ENCODE measurements around the gene PTEN.

PTEN gene

GRCh38 chr10:88017781-88018180 is 154.4 kb downstream of the PTEN start:
- no peaks in the 10 kb centered on the region for H3K36me3 ChIP-seq (ENCODE audit: insufficient read depth, low read length)
- DNase-seq (no peak), ATAC-seq (ENCODE audit: insufficient read depth, low read depth) (no peak)
- no peak overlapping the region for H3K4me2 ChIP-seq (ENCODE audit: insufficient read depth, low read length)
- H2AFZ ChIP-seq (ENCODE audit: low read depth, low read length) = no peak overlapping the region
- H4K20me1 ChIP-seq (ENCODE audit: insufficient read depth, low read length) = no peaks in the 10 kb centered on the region
- H3K9me3 ChIP-seq (ENCODE audit: insufficient read depth, low read length, severe bottlenecking) = no peaks in the 10 kb centered on the region
- no peak overlapping the region for H3K9ac ChIP-seq (ENCODE audit: low read depth, low read length)
- no peaks in the 10 kb centered on the region for H3K79me2 ChIP-seq (ENCODE audit: insufficient read depth, low read length)
- TF ChIP-seq CTCF (IDR thresholded peaks at IDR 0.05; ENCODE audit: borderline replicate concordance, extremely low read depth, low read length, poor library complexity, severe bottlenecking) (no peak), EZH2 (IDR thresholded peaks at IDR 0.05; ENCODE audit: borderline replicate concordance, low read depth, low read length, severe bottlenecking) (no peak)
- no peaks in the 10 kb centered on the region for H3K4me1 ChIP-seq (ENCODE audit: insufficient read depth, low read length)
- no peaks in the 10 kb centered on the region for H3K27me3 ChIP-seq (ENCODE audit: insufficient read depth, low read length, poor library complexity)
- no peak overlapping the region for H3K4me3 ChIP-seq (ENCODE audit: low read depth in 1 of 2, low read length in 2 of 2)
- no peak overlapping the region for H3K27ac ChIP-seq (ENCODE audit: low read length)

GRCh38 chr10:88019753-88020152 is 156.3 kb downstream of the PTEN start:
- no peak overlapping the region for H3K4me2 ChIP-seq (ENCODE audit: insufficient read depth, low read length)
- H2AFZ ChIP-seq (ENCODE audit: low read depth, low read length) = no peak overlapping the region
- no peaks in the 10 kb centered on the region for H3K36me3 ChIP-seq (ENCODE audit: insufficient read depth, low read length)
- no peaks in the 10 kb centered on the region for H4K20me1 ChIP-seq (ENCODE audit: insufficient read depth, low read length)
- H3K9me3 ChIP-seq (ENCODE audit: insufficient read depth, low read length, severe bottlenecking) = no peaks in the 10 kb centered on the region
- no peaks in the 10 kb centered on the region for H3K79me2 ChIP-seq (ENCODE audit: insufficient read depth, low read length)
- ATAC-seq (ENCODE audit: insufficient read depth, low read depth) (no peak), DNase-seq (no peak)
- H3K9ac ChIP-seq (ENCODE audit: low read depth, low read length) = no peak overlapping the region
- no peak overlapping the region for H3K27ac ChIP-seq (ENCODE audit: low read length)
- no peak overlapping the region for H3K4me3 ChIP-seq (ENCODE audit: low read depth in 1 of 2, low read length in 2 of 2)
- no peaks in the 10 kb centered on the region for H3K4me1 ChIP-seq (ENCODE audit: insufficient read depth, low read length)
- no peaks in the 10 kb centered on the region for H3K27me3 ChIP-seq (ENCODE audit: insufficient read depth, low read length, poor library complexity)
- TF ChIP-seq CTCF (IDR thresholded peaks at IDR 0.05; ENCODE audit: borderline replicate concordance, extremely low read depth, low read length, poor library complexity, severe bottlenecking) (no peak), EZH2 (IDR thresholded peaks at IDR 0.05; ENCODE audit: borderline replicate concordance, low read depth, low read length, severe bottlenecking) (no peak)
